Measurements from ENCODE around the gene PRDX3. TPM values are rescaled to one million over a fixed set of nuclear protein-coding genes. Genes with fewer than 3 reads are reported as not detected.
A peak's percentile ranks its signal among the peaks of the same experiment; 100 is the strongest.

Gene PRDX3
- total and polyA plus RNA-seq, 4 donors: 84.1 to 155 (median 109) TPM

- DNase-seq (no peak), ATAC-seq (ENCODE audit: insufficient read depth, low FRiP score) (no peak)
- no peaks in the 10 kb centered on the region for H3K9me3 ChIP-seq (ENCODE audit: control insufficient read depth in 4 of 4, insufficient read depth in 3 of 4, low read length in 3 of 4)
- no peaks in the 10 kb centered on the region for H3K27me3 ChIP-seq (ENCODE audit: control insufficient read depth in 3 of 3, insufficient read depth in 3 of 3, low read length in 2 of 3)
- H3K9ac ChIP-seq (ENCODE audit: insufficient read depth in 1 of 2, low read length in 2 of 2): no peak overlapping the region
- H3K4me1 ChIP-seq (ENCODE audit: control insufficient read depth in 5 of 5, insufficient read depth in 5 of 5, low read length in 5 of 5): no peaks in the 10 kb centered on the region
- no peak overlapping the region for H3K4me3 ChIP-seq
- no peak overlapping the region for H3K27ac ChIP-seq (ENCODE audit: low read depth in 1 of 2, low read length in 1 of 2)
- TF ChIP-seq CTCF (IDR thresholded peaks at IDR 0.05; ENCODE audit: control extremely low read depth, extremely low read depth): no peak
- WGBS, 2 donors: 93 to 96% methylated on average over 2 of the region's 2 CpGs
- H3K36me3 ChIP-seq (ENCODE audit: control insufficient read depth in 4 of 4, insufficient read depth in 4 of 4, low read length in 4 of 4): peaks cover 10 to 25% (median 22%) of the 10 kb centered on the region in 4 donors
Observed at GRCh38 chr10:119120875-119121274, 57.7 kb downstream of the PRDX3 start.

GRCh38 chr10:119120413-119120867 lies 58.2 kb downstream of the PRDX3 start:
- ATAC-seq (ENCODE audit: insufficient read depth, low FRiP score) (no peak), DNase-seq (no peak)
- 62 to 78% methylated on average over 4 of the region's 4 CpGs for WGBS, 2 donors
- no peaks in the 10 kb centered on the region for H3K4me1 ChIP-seq (ENCODE audit: control insufficient read depth in 5 of 5, insufficient read depth in 5 of 5, low read length in 5 of 5)
- peak overlapping the region in 1 of 2 donors; percentile 75 for H3K27ac ChIP-seq (ENCODE audit: low read depth in 1 of 2, low read length in 1 of 2)
- H3K9ac ChIP-seq (ENCODE audit: insufficient read depth in 1 of 2, low read length in 2 of 2): no peak overlapping the region
- H3K9me3 ChIP-seq (ENCODE audit: control insufficient read depth in 4 of 4, insufficient read depth in 3 of 4, low read length in 3 of 4): no peaks in the 10 kb centered on the region
- no peak for TF ChIP-seq CTCF (IDR thresholded peaks at IDR 0.05; ENCODE audit: control extremely low read depth, extremely low read depth)
- no peaks in the 10 kb centered on the region for H3K27me3 ChIP-seq (ENCODE audit: control insufficient read depth in 3 of 3, insufficient read depth in 3 of 3, low read length in 2 of 3)
- H3K4me3 ChIP-seq: no peak overlapping the region
- peaks cover 7 to 22% (median 21%) of the 10 kb centered on the region in 4 donors for H3K36me3 ChIP-seq (ENCODE audit: control insufficient read depth in 4 of 4, insufficient read depth in 4 of 4, low read length in 4 of 4)

- H3K36me3 ChIP-seq (ENCODE audit: control insufficient read depth in 4 of 4, insufficient read depth in 4 of 4, low read length in 4 of 4): peaks cover 9 to 22% (median 19%) of the 10 kb centered on the region in 4 donors
- H3K4me1 ChIP-seq (ENCODE audit: control insufficient read depth in 5 of 5, insufficient read depth in 5 of 5, low read length in 5 of 5): no peaks in the 10 kb centered on the region
- H3K27ac ChIP-seq (ENCODE audit: low read depth in 1 of 2, low read length in 1 of 2): no peak overlapping the region
- 73 to 98% methylated on average over 1 of the region's 1 CpG for WGBS, 2 donors
- ATAC-seq (ENCODE audit: insufficient read depth, low FRiP score): no peak
- H3K9ac ChIP-seq (ENCODE audit: insufficient read depth in 1 of 2, low read length in 2 of 2): no peak overlapping the region
- no peaks in the 10 kb centered on the region for H3K27me3 ChIP-seq (ENCODE audit: control insufficient read depth in 3 of 3, insufficient read depth in 3 of 3, low read length in 2 of 3)
- no peak overlapping the region for H3K4me3 ChIP-seq
- no peaks in the 10 kb centered on the region for H3K9me3 ChIP-seq (ENCODE audit: control insufficient read depth in 4 of 4, insufficient read depth in 3 of 4, low read length in 3 of 4)
- no peak for DNase-seq
- no peak for TF ChIP-seq CTCF (IDR thresholded peaks at IDR 0.05; ENCODE audit: control extremely low read depth, extremely low read depth)
Observed at GRCh38 chr10:119119400-119119799, 59.2 kb downstream of the PRDX3 start.

- H3K27ac ChIP-seq (ENCODE audit: low read depth in 1 of 2, low read length in 1 of 2): no peak overlapping the region
Observed at GRCh38 chr10:119118231-119118630, 60.4 kb downstream of the PRDX3 start.

More at GRCh38 chr10:119118231-119118630, 60.4 kb downstream of the PRDX3 start:
- no peak for TF ChIP-seq CTCF (IDR thresholded peaks at IDR 0.05; ENCODE audit: control extremely low read depth, extremely low read depth)
- ATAC-seq (ENCODE audit: insufficient read depth, low FRiP score) (no peak), DNase-seq (no peak)
- no peaks in the 10 kb centered on the region for H3K27me3 ChIP-seq (ENCODE audit: control insufficient read depth in 3 of 3, insufficient read depth in 3 of 3, low read length in 2 of 3)
- H3K4me1 ChIP-seq (ENCODE audit: control insufficient read depth in 5 of 5, insufficient read depth in 5 of 5, low read length in 5 of 5): no peaks in the 10 kb centered on the region
- H3K36me3 ChIP-seq (ENCODE audit: control insufficient read depth in 4 of 4, insufficient read depth in 4 of 4, low read length in 4 of 4): peaks cover 17 to 25% (median 22%) of the 10 kb centered on the region in 4 donors
- WGBS, 2 donors: 95 to 97% methylated on average over 5 of the region's 5 CpGs
- H3K9ac ChIP-seq (ENCODE audit: insufficient read depth in 1 of 2, low read length in 2 of 2): no peak overlapping the region
- H3K9me3 ChIP-seq (ENCODE audit: control insufficient read depth in 4 of 4, insufficient read depth in 3 of 4, low read length in 3 of 4): no peaks in the 10 kb centered on the region
- no peak overlapping the region for H3K4me3 ChIP-seq

Data from lung (tissue), 12 donors.